Measurements from ENCODE around the gene NCOA5.

NCOA5 gene

GRCh38 chr20:46011631-46012482, 77.9 kb downstream of the NCOA5 start:
- no peak for DNase-seq
